GM12878 (cell line): ENCODE measurements around the gene LMOD3.

Experiments used
- MTA2 ChIP-seq: fragments of 450-650 bp; IDR thresholded peaks from 2 replicates; pipeline ENCODE4 v1.6.1; 2016; ENCODE audit warnings: low read depth, mild to moderate bottlenecking, moderate library complexity
- MTA3 ChIP-seq: IDR thresholded peaks from 2 replicates; pipeline ENCODE4 v1.6.1; 2012; ENCODE audit warnings: low read length, inconsistent platforms, borderline replicate concordance
- PBX3 ChIP-seq: IDR thresholded peaks from 2 replicates; pipeline ENCODE4 v1.6.1; 2011; ENCODE audit warnings: mild to moderate bottlenecking, low read depth, low read length, moderate library complexity; ENCODE audit not compliant: insufficient replicate concordance
- POLR2AphosphoS5 ChIP-seq: IDR thresholded peaks from 2 replicates; pipeline ENCODE4 v1.6.1; 2011; ENCODE audit warnings: mild to moderate bottlenecking, low read length, inconsistent platforms
- SIN3A ChIP-seq: IDR thresholded peaks from 2 replicates; pipeline ENCODE4 v1.6.1; 2012; ENCODE audit warnings: low read depth, low read length, improper control_type of control experiment
- TCF12 ChIP-seq: IDR thresholded peaks from 2 replicates; pipeline ENCODE4 v1.6.1; 2011; ENCODE audit warnings: low read depth, mild to moderate bottlenecking, low read length
- YBX1 ChIP-seq: fragments of 450-650 bp; IDR thresholded peaks from 2 replicates; pipeline ENCODE4 v1.6.1; 2016; ENCODE audit warnings: antibody characterized with exemption
- TF ChIP-seq, protein P1 (sequence below), 3 experiments: IDR thresholded peaks in 2 of 3; conservative IDR thresholded peaks in 1 of 3; 2 replicates each; pipeline ENCODE4 v1.5.1; 2011; ENCODE audit warnings: low read depth in 3 of 3, low read length in 3 of 3, mild to moderate bottlenecking in 3 of 3, control low read depth in 2 of 3, moderate library complexity in 2 of 3, inconsistent platforms in 1 of 3, mixed read lengths in 1 of 3; ENCODE audit not compliant: control insufficient read depth in 2 of 3, insufficient read depth in 1 of 3; ENCODE audit errors: extremely low read depth in 1 of 3

GRCh38 chr3:69095636-69096035 lies 26.8 kb downstream of the LMOD3 start:
- TF ChIP-seq, protein P1, sequence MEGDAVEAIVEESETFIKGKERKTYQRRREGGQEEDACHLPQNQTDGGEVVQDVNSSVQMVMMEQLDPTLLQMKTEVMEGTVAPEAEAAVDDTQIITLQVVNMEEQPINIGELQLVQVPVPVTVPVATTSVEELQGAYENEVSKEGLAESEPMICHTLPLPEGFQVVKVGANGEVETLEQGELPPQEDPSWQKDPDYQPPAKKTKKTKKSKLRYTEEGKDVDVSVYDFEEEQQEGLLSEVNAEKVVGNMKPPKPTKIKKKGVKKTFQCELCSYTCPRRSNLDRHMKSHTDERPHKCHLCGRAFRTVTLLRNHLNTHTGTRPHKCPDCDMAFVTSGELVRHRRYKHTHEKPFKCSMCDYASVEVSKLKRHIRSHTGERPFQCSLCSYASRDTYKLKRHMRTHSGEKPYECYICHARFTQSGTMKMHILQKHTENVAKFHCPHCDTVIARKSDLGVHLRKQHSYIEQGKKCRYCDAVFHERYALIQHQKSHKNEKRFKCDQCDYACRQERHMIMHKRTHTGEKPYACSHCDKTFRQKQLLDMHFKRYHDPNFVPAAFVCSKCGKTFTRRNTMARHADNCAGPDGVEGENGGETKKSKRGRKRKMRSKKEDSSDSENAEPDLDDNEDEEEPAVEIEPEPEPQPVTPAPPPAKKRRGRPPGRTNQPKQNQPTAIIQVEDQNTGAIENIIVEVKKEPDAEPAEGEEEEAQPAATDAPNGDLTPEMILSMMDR (IDR thresholded peaks at IDR 0.05 in 2 of 3, conservative IDR thresholded peaks at IDR 0.05 in 1 of 3; ENCODE audit: control insufficient read depth in 2 of 3, extremely low read depth in 1 of 3, insufficient read depth in 1 of 3, low read depth in 3 of 3, low read length in 3 of 3) = no peak
- TF ChIP-seq MTA2 (no peak), PBX3 (no peak), POLR2AphosphoS5 (no peak), YBX1 (no peak), SIN3A (no peak), TCF12 (no peak), MTA3 (no peak)
